ENCODE measurements around the gene PHACTR4.
"Not testable (repeated sequence)": the region's sequence is repeated elsewhere in the genome, so short reads cannot be mapped to it uniquely, and the experiment has no call there.

PHACTR4 gene

DNA sequence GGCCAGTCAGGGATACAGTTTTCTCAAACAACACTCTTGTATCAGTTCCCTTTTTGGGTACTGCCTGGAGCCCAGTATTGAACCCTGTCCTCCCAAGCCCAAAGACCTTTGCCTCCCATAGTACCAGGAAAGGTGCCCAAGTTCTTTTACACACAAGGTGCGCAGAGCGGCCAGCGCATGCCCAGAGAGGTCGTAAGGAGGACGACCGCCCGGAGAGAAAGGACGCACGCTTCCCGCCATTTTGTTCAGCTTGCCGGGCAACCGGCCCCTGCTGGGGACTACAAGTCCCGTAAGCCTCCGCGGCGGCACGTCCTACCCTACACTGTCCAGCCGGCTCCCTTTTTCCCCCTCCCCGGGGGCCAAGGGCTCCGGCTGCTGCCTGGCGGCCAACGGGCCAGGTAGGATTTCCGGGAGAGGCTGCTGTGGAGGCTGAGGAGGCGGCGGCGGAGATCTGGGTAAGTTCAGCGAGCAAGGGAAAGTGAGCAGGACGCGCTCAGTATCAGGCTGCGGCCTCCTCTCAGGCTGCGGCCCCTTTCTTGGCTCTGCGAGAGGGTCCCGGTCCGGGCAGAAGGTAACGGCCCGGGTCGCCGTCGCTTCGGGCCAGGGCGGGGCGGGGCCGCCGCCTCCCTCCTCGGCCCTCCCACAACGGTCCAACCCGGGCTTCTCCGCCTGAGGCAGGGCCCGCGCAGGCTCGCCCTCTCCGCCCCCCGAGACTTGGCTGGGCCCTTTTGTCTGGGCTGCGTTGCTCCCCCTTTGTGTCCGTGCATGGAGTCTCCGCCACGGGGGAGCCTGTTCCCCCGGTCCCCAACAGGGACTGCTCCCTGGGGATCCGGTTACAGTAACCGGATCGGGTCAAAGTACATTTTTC lies at the start of gene PHACTR4:
PHACTR4 (plus strand) TSS at position 370 of the 868 bp plus-strand sequence. CDS start 37,708 bp downstream, outside the sequence.
- TF ChIP-seq, protein P1, sequence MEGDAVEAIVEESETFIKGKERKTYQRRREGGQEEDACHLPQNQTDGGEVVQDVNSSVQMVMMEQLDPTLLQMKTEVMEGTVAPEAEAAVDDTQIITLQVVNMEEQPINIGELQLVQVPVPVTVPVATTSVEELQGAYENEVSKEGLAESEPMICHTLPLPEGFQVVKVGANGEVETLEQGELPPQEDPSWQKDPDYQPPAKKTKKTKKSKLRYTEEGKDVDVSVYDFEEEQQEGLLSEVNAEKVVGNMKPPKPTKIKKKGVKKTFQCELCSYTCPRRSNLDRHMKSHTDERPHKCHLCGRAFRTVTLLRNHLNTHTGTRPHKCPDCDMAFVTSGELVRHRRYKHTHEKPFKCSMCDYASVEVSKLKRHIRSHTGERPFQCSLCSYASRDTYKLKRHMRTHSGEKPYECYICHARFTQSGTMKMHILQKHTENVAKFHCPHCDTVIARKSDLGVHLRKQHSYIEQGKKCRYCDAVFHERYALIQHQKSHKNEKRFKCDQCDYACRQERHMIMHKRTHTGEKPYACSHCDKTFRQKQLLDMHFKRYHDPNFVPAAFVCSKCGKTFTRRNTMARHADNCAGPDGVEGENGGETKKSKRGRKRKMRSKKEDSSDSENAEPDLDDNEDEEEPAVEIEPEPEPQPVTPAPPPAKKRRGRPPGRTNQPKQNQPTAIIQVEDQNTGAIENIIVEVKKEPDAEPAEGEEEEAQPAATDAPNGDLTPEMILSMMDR (IDR thresholded peaks at IDR 0.05; ENCODE audit: borderline replicate concordance, insufficient read depth, low read depth, low read length) = no peak
- H3K4me3 ChIP-seq (ENCODE audit: low read depth, low read length) = peak within 1 kb of the TSS; percentile 81

DNA sequence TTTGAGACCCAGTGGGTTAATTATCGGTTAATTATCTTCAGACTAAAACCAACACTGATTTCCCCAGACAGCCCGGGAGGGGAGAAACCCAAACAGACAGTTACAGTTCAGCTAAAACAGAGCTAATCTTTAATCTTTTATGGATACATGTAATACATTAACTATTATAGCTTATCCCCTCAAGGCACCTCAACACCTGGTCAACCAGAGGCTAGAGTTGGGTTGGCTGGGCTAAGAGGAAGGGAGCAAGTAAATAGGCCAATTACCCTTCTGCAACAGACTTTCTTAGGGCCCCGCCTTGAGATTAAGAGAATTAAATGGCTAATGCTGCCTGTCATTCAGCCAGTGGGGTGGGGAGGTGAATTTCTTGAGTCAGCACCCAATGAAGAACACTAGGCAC lies 47.3 kb upstream of the PHACTR4 start:
- H3K4me3 ChIP-seq (ENCODE audit: low read depth, low read length) = no peak overlapping the region
- TF ChIP-seq, protein P1 (IDR thresholded peaks at IDR 0.05; ENCODE audit: borderline replicate concordance, insufficient read depth, low read depth, low read length) = no peak

DNA sequence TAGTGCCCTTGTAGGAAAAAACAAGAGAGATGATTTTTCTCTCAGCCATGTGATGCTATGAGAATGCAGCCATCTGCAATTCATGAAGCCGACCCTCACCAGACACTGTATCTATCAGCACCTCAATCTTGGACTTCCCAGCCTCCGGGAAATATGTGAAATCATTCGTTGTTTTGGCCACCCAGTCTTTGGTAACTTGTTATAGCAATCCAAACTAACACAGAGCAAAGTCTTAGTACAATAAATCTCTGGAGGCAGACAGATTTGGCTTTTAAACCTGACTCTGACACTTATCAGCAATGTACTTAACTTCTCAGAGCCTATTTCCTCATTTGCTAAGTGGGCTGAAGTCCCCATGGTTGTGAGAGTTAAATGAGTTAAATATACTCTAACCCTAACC lies 45.8 kb upstream of the PHACTR4 start:
- no peak overlapping the region for H3K4me3 ChIP-seq (ENCODE audit: low read depth, low read length)
- TF ChIP-seq, protein P1 (IDR thresholded peaks at IDR 0.05; ENCODE audit: borderline replicate concordance, insufficient read depth, low read depth, low read length) = no peak

DNA sequence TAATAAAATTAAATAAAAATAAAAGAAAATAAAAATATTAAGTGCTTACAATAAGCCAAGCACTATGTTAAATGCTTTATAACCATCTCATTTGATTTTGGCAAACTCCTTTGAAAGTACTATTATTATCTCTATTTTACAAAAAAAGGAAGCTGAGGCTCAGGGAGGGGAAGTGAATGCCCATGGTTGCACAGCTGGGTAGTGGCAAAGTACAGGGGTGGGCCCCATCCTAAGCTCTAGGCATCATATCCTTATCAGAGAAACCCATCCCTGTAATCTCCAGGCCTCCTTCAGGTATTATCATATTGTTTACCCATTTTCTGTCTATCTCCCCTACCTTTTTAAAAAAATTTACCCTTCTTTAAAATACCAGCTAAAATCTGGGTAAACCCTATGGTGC lies 43.0 kb upstream of the PHACTR4 start:
- no peak overlapping the region for H3K4me3 ChIP-seq (ENCODE audit: low read depth, low read length)
- TF ChIP-seq, protein P1 (IDR thresholded peaks at IDR 0.05; ENCODE audit: borderline replicate concordance, insufficient read depth, low read depth, low read length) = no peak

DNA sequence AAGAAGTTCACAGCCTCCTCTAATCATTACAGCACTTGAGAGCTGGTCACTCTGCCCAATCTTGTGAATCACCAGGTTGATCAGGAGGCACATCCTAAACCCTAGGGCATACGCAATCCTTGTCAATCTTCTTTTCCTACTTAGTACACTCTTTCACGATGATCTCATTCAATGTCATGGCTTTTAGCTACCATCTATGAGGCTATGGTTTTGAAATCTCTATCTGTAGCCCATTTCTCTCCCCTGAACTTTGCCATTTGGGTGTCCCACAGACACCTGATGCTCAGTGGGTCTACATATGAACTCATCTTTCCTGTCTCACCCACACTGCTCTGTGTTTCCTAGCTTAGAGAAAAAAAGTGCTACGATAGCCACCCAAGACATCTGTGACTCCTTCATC lies 42.6 kb upstream of the PHACTR4 start:
- TF ChIP-seq, protein P1 (IDR thresholded peaks at IDR 0.05; ENCODE audit: borderline replicate concordance, insufficient read depth, low read depth, low read length) = no peak
- H3K4me3 ChIP-seq (ENCODE audit: low read depth, low read length) = no peak overlapping the region

DNA sequence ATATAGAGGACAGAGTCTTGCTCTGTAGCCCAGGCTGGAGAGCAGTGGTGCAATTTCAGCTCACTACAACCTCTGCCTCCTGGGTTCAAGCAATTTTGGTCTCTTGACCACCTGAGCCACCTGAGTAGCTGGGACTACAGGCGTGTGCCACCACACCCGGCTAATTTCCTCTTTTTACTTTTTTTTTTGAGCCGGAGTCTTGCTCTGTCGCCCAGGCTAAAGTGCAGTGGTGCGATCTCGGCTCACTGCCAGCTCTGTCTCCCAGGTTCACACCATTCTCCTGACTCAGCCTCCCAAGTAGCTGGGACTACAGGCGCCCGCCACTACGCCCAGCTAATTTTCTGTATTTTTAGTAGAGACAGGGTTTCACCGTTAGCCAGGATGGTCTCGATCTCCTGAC lies 42.1 kb upstream of the PHACTR4 start:
- not testable (repeated sequence) for H3K4me3 ChIP-seq (ENCODE audit: low read depth, low read length)

DNA sequence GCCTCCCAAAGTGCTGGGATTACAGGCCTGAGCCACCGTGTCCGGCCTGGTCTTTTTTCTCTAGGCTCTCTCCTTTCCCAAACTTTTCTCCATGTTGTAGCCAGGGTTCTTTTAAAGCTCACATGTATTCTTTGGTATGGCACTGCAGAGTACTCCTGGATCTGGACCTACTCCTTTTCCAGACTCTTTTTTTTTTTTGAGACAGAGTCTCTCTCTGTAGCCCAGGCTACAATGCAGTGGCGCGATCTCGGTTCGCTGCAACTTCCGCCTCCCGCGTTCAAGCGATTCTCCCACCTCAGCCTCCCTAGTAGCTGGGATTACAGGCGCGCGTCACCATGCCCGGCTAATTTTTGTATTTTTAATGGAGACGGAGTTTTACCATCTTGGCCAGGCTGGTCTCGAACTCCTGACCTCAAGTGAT lies 41.3 kb upstream of the PHACTR4 start:
- TF ChIP-seq, protein P1 (IDR thresholded peaks at IDR 0.05; ENCODE audit: borderline replicate concordance, insufficient read depth, low read depth, low read length) = no peak
- peak overlapping the region; percentile 72 for H3K4me3 ChIP-seq (ENCODE audit: low read depth, low read length)
